HG02642 (cell line): ENCODE results near the gene ASB1.

Experiments
- ATAC-seq: cut with Tn5 transposase; IDR thresholded peaks from one replicate; pipeline ENCODE4 v1.9.1; 2021; ENCODE audit warnings: mild to moderate bottlenecking; ENCODE audit not compliant: unreplicated experiment, poor library complexity

The ASB1 gene

DNA sequence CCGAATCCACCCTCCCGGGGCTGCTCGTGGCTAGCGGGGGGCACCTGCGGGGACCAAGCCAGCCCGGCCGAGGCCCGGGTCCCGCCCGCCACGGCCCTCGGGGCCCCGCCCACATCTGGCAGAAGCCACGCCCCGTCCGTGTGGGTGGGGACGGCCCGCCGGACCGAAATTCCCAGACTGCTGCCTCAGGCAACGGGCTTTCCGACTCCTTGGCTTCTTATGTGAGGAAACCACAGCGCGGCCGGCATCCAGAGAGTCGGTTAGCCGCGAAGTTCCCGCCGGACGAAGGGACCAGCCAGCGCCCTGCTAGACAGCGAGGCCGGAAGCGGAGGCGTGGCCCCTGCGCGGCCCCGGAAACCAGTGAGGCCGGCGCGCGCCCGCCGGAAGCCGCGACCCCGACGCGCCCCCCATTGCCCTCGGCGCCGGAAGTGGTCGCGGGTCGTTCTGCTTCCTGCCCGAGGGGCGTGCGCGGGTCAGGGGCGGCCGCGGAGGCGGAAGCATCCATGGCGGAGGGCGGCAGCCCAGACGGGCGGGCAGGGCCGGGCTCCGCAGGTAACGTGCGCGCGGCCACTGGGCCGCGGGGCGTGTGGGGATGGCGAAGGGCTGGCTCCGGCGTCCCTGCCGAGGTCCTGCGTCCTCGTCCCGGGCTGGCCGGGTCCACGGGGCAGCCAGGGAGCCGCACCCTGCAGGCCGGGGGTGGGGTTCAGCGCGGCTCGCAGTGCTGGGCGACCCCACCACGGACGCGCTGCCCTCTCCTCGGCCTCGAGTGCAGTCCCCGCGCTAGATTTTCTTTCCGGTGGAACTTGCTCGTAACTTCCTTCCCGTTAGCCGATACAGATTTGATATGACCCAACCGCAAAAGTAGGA is at the start of gene ASB1:
TSS of gene ASB1 (plus strand) at position 360 of the 867 bp plus-strand sequence. CDS start at position 504, 144 bp downstream.
- peak; percentile 86 for ATAC-seq

DNA sequence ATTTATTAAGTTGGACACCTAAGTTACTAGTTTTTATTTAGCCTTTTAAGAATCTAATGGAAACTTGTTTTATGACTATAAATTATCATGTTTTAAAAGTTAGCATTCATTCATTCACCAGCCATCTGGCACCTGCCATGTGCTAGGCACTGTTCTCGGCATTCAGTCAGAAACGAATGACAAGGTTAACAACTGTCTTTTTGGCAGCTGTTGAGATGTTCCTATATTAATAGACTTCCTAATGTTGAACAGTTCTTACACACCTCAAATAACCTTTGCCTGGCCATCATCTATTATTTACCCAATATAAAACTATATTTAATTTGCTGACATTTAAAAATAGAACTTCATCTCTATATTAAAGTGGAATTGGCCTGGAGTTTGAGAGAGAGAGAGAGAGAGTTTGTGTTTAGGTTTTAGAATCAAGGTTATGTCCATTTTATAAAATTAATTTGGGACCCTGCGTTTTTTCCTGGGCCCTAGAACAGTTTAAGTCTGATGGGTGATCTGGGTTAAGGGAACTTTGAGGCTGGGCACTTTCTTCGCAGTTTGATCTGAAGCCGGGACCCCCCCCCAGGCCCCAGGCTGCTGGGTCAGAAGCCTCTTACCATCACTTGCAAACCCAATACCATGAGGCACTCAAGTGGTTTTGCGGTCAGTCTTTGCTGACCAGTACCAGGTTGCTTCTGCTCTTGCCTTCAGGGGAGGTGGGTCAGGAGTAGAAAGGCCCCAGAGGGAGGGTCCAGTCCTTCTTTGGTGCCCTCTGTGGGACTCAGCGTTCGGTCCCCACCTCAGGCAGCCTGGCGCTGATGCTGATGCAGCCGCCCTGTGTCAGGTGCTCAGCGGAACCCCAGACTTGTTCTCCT is 48.3 kb upstream of the ASB1 start:
- ATAC-seq: no peak

DNA sequence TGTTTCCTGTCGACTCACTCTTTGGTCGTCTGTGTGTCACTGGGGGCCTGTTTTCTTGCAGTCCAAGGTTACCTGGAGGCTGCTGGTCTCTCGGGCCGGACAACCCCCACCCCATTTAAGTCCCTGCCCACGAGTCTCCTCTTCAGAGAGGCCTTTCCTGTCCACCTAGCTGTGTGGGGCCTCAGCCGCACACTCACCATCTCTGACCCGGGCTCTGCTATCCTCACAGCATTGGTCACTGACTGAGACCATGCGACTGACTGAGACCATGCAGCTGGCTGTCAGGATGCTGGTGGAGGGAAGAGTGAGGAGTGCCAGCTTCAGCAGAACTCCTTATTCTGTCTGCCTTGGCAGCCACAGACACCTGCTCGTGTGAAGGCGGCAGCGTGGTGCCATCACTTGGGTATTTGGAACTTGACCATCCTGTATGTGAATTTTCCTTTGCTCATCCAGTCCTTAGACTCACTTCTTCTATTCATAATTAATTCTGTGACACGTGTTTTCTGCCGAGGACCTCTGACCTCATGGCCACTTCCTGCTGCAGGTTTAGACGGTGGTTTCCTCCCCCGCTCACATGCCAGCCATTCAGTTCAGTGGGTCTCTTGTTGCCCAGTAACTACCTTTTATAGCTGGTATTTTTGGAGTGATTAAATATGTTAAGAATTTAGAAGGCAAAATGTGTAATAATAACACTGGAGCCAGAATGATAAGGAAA is 47.5 kb upstream of the ASB1 start:
- no peak for ATAC-seq

- no peak for ATAC-seq
Measured at GRCh38 chr2:238380336-238380735, 46.4 kb upstream of the ASB1 start.

DNA sequence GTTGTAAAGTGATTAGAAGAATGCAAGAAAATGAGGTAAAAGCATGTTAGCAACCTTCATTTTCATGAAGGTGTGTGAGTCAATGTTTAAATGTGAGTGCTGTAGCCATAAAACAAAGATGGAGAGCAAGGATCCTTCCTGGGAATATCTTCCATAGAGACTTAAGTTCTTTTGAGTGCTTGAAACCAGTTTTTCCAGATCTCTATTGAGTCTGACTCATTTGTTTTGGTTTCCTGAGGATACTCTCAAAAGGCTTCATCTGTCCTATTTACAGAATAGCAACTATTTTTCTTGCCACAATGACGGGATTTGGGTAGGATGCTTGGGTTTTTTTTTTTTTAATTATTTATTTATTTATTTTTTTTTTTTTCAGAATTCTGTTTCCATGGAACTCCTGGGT is 45.9 kb upstream of the ASB1 start:
- no peak for ATAC-seq

DNA sequence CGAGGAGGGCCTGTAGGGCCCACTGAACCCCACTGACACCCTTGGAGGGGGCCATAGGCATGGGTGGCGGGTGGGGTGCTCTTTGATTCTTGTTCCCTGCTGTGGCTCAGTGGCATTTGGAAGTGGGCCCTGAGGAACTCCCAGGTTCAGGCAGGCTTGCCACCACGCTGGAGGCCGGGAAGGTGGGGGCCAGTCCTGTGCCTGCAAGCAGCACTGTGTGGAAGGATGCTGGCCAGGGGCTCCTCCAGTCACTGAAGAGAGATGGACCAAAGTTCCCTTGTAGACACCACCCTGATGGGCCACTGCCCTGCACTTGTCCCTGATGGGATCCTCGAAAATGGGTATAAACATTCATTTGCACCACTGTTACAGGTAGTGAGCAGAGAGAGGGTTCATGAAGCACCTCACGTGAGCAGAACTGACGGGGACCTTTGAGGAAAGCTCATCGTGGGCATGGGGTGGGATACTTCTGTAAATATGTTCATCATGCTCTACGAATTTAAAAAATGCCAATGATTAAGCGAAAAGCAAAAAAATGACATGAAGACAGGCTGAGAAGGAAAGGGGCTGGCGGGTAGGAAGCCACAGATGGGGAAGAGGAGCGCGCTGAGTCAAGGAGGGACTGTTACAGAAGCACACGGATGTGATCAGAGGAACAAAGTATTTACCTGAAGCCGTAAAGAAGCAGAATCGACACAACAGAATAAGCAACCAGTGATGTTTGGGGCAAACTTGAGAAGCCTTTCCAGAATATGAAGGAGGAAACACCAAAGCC is 45.2 kb upstream of the ASB1 start:
- ATAC-seq: no peak

DNA sequence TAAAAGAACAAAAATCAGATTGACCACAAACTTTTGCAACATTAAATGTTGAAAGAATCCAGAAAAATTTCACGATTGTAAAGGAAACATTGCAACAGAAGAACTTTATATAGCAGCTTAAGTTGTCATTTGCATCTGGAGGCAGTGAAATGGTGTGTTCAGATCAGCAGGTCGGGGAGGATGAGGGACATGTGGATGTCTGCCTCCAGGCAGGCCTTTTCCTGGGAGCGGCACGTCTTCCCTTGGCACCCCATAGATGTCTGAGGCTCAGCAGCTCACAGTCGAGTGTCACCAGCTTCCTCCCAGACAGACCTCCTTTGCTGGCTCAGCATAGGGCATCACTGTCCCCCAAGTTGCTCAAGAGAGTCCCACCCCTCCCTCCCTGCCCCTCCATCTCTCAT is 44.3 kb upstream of the ASB1 start:
- ATAC-seq: no peak

- ATAC-seq: no peak
Measured at GRCh38 chr2:238383135-238383534, 43.6 kb upstream of the ASB1 start.

DNA sequence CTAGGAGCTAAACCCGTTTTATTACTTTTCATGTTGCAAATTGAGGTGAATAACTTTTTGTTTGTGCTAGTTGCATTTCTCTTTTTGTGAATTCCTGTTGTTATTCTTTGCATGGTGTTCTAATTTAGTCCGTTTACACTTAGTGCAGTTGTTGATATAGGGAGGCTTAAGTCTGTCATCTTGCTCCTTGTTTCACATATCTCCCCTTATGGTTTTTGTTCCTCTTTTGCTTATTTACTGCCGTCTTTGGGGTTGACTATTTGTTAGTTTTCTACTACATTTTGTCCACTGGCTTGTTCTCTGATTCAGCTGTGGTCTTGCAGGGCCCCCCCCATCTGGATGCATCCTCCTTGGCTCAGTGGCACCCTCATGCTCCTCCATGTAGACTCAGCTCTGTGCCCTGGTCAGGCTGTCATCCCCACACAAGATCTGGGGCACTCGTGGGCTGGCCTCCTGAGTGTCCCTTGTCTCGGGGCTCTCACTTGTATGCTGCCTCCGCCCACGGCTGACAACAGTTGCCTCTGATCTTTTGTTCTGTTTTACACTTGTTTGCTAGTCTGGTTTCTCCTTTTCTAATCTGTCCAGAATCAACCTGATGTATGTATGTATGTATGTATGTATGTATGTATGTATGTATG is 42.9 kb upstream of the ASB1 start:
- no peak for ATAC-seq

DNA sequence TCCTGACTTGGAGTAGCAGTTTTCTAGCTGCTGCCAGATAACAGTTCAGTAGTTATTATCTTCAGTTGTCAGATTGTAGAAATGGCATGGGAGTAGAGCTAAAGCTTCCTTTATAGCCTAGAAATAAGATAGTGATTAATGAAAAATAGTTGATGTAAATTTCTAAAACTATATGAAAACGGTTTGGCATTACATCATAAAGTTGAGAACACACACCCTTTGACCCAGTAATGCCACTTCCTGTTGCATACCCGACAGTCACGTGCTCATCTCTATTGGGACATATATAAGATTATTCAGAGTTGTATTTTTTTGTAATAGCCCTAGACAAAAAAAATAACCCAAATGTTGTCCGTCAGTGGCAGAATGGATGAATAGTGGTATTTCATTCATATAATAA is 39.4 kb upstream of the ASB1 start:
- no peak for ATAC-seq

- no peak for ATAC-seq
Measured at GRCh38 chr2:238388794-238389193, 37.9 kb upstream of the ASB1 start.

DNA sequence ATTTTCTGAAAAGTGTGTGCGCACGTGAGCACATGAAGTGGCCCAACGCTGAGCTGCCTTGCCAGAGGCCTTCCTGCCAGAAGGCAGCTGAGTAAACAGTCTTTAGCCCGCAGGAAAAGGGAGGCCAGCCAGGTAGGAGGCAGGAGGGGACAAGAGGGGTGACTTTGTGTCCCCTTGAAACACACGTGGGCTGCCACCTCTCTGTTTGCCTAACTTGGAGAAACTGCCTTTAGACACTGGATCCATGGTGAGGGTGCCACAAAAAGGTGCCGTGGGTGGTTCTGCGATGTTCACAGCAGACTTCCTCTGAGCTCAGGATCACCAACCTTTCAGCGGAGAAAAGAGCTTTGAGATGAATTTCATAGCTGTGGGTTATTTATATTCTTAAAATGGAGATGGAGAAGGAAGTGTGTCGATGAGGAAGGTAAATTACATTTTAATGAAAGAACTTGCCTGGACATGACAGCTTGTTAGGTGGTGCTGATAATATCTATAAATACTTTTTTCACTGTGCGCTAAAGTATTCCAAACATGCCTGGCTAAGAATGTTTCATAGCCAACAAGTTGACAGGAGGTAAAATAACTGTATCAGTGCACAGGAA is 36.6 kb upstream of the ASB1 start:
- ATAC-seq: no peak

- no peak for ATAC-seq
Measured at GRCh38 chr2:238391042-238391689, 35.6 kb upstream of the ASB1 start.

- no peak for ATAC-seq
Measured at GRCh38 chr2:238396663-238397062, 30.1 kb upstream of the ASB1 start.

DNA sequence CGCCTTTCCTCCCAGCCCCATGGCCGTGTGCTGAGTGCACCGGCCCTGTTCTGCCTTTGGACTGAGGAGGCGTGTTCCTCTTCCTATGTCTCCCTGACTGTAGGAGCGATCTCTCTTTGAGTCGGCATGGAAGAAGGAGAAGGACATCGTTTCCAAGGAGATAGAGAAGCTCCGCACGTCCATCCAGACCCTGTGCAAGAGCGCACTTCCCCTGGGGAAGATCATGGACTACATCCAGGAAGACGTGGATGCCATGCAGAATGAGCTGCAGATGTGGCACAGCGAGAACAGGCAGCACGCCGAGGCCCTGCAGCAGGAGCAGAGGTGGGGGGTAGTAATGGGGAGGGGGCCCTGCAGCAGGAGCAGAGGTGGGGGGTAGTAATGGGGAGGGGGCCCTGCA is 29.4 kb upstream of the ASB1 start:
- no peak for ATAC-seq

DNA sequence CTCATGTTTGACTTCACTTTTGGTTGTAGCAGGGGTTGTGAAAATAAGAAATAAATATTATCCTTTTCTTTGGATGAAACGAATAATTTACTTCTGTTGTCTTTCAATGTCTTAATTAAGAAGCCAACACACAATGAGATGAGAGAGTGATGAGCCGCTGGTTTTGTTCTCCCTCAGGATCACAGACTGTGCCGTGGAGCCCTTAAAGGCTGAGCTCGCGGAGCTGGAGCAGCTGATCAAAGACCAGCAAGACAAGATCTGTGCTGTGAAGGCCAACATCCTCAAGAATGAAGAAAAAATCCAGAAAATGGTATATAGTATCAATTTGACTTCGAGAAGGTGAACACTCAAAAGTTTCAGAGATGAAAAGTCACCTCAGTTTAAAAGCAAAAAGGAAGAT is 28.1 kb upstream of the ASB1 start:
- ATAC-seq: no peak

- no peak for ATAC-seq
Measured at GRCh38 chr2:238399094-238399493, 27.6 kb upstream of the ASB1 start.

DNA sequence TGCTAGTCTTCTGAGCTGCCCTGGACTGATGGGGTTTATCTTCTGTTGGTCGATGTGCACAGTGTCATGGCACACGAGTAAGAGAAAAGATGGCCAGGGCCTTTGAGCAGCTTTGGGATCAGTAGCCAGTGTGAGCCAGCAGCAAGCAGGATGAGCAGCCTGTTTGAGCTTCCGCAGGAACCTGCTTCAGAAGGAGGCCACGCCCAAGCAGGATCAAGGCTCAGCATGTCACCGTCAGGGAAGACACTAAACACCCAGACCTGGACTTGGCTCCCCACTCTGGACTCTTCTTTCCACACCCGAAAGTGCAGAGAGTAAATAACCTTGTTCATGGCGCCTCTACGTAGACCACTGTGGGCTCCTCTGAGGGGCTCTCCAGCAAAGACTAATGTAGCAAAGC is 25.2 kb upstream of the ASB1 start:
- no peak for ATAC-seq
